RWPE2 (cell line): ENCODE measurements around the gene DNAH7.

Experiments used
- ATAC-seq: fragments of 200-7000 bp; cut with Tn5 transposase; 3 replicates; pipeline ENCODE4 v1.9.1; 2021; ENCODE audit warnings: low read depth
- DNase-seq: peaks from one replicate; pipeline ENCODE4 v3.0.0-alpha.2; 2020; ENCODE audit warnings: low spot score
- H3K27ac ChIP-seq: fragments of 450-650 bp; 2 replicates; pipeline ENCODE4 v1.5.1; 2017; ENCODE audit warnings: mild to moderate bottlenecking; ENCODE audit not compliant: poor library complexity, severe bottlenecking
- H3K27me3 ChIP-seq: fragments of 250-450 bp; sonication (Bioruptor Pico); 2 replicates; pipeline ENCODE4 v1.5.1; 2021; ENCODE audit warnings: mild to moderate bottlenecking, moderate library complexity; ENCODE audit not compliant: insufficient read depth, poor library complexity, severe bottlenecking
- H3K36me3 ChIP-seq: fragments of 250-450 bp; sonication (Bioruptor Pico); 2 replicates; pipeline ENCODE4 v1.5.1; 2020; ENCODE audit warnings: low read depth, mild to moderate bottlenecking, moderate library complexity
- H3K4me1 ChIP-seq: fragments of 250-450 bp; sonication (Bioruptor Pico); 2 replicates; pipeline ENCODE4 v1.5.1; 2021; ENCODE audit warnings: mild to moderate bottlenecking, moderate library complexity; ENCODE audit not compliant: insufficient read depth, poor library complexity, severe bottlenecking
- H3K4me3 ChIP-seq: fragments of 250-450 bp; sonication (Bioruptor Pico); 2 replicates; pipeline ENCODE4 v1.5.1; 2021; ENCODE audit warnings: mild to moderate bottlenecking, moderate library complexity; ENCODE audit not compliant: severe bottlenecking
- H3K9me3 ChIP-seq: fragments of 250-450 bp; sonication (Bioruptor Pico); 2 replicates; pipeline ENCODE4 v1.5.1; 2021; ENCODE audit warnings: mild to moderate bottlenecking, moderate library complexity; ENCODE audit not compliant: severe bottlenecking
- CTCF ChIP-seq: fragments of 450-650 bp; IDR thresholded peaks from one replicate; pipeline ENCODE4 v1.5.1; 2017; ENCODE audit warnings: mild to moderate bottlenecking, moderate library complexity; ENCODE audit not compliant: poor library complexity, severe bottlenecking

DNAH7 gene

GRCh38 chr2:196067088-196067382 is 1.6 kb downstream of the DNAH7 start:
- no peak for DNase-seq
- Histone ChIP-seq H3K4me1 (peaks cover 14% of the 10 kb centered on the region), H3K36me3 (no peaks in the 10 kb centered on the region), H3K27me3 (no peaks in the 10 kb centered on the region), H3K27ac (no peak overlapping the region), H3K9me3 (no peaks in the 10 kb centered on the region), H3K4me3 (no peak overlapping the region)
- no peak for ATAC-seq
- peak; percentile 47 for TF ChIP-seq CTCF

GRCh38 chr2:196066291-196067087 is 2.1 kb downstream of the DNAH7 start:
- Histone ChIP-seq H3K27ac (no peak overlapping the region), H3K9me3 (no peaks in the 10 kb centered on the region), H3K36me3 (no peaks in the 10 kb centered on the region), H3K4me3 (no peak overlapping the region), H3K4me1 (peaks cover 14% of the 10 kb centered on the region), H3K27me3 (no peaks in the 10 kb centered on the region)
- TF ChIP-seq CTCF = peak; percentile 88
- DNase-seq (no peak), ATAC-seq (no peak)

- Histone ChIP-seq H3K27ac (no peak overlapping the region), H3K27me3 (no peaks in the 10 kb centered on the region), H3K36me3 (no peaks in the 10 kb centered on the region), H3K9me3 (no peaks in the 10 kb centered on the region), H3K4me1 (peaks cover 14% of the 10 kb centered on the region), H3K4me3 (no peak overlapping the region)
- no peak for TF ChIP-seq CTCF
- DNase-seq (no peak), ATAC-seq (no peak)
These were observed 4.9 kb downstream of the DNAH7 start for GRCh38 chr2:196063773-196064172.

GRCh38 chr2:196059491-196059960 is 9.1 kb downstream of the DNAH7 start:
- no peaks in the 10 kb centered on the region for H3K27me3 ChIP-seq
- ATAC-seq (no peak), DNase-seq (no peak)
- no peaks in the 10 kb centered on the region for H3K4me1 ChIP-seq
- no peaks in the 10 kb centered on the region for H3K9me3 ChIP-seq
- H3K27ac ChIP-seq = no peak overlapping the region
- no peaks in the 10 kb centered on the region for H3K36me3 ChIP-seq
- no peak for TF ChIP-seq CTCF
- H3K4me3 ChIP-seq = no peak overlapping the region

- Histone ChIP-seq H3K9me3 (no peaks in the 10 kb centered on the region), H3K4me1 (no peaks in the 10 kb centered on the region), H3K36me3 (no peaks in the 10 kb centered on the region), H3K27ac (no peak overlapping the region), H3K4me3 (no peak overlapping the region), H3K27me3 (no peaks in the 10 kb centered on the region)
- DNase-seq (no peak), ATAC-seq (no peak)
- no peak for TF ChIP-seq CTCF
These were observed 14.0 kb downstream of the DNAH7 start for GRCh38 chr2:196054631-196055030.
